ENCODE measurements around the gene SEZ6. TPM values are rescaled to one million over a fixed set of nuclear protein-coding genes. Genes with fewer than 3 reads are reported as not detected.

The SEZ6 gene
- total RNA-seq, 1 donor from 2014 or later: not detected

DNA sequence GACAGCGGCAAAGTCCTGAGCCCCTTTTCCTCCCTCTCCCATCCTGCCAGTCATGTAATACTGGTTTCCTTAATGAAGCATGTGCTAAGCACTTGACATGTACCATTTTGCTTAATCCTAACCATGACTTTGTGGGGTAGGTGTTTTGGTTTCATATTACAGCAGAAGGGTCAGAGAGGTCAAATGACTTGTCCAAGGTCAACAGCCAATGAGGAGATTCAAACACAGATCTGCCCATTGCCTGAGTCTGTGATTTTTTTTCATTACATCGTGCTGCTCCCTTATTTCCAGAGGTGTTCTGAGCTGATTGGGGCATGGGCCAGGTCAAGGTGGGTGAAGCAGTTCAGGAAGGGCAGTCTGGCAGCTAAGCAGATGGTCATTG is 36.9 kb downstream of the SEZ6 start:
- Mint-ChIP-seq H3K27ac (ENCODE audit: unreplicated experiment) (no peak overlapping the region), H3K4me3 (ENCODE audit: unreplicated experiment) (no peak overlapping the region), H3K9me3 (ENCODE audit: unreplicated experiment) (no peaks in the 10 kb centered on the region), H3K27me3 (ENCODE audit: unreplicated experiment) (peaks cover under 1% of the 10 kb centered on the region), H3K36me3 (ENCODE audit: unreplicated experiment) (no peaks in the 10 kb centered on the region), H3K4me1 (ENCODE audit: unreplicated experiment) (peaks cover 46% of the 10 kb centered on the region)
- DNase-seq (ENCODE audit: extremely low spot score, unreplicated experiment): no peak
- TF ChIP-seq, protein P1, sequence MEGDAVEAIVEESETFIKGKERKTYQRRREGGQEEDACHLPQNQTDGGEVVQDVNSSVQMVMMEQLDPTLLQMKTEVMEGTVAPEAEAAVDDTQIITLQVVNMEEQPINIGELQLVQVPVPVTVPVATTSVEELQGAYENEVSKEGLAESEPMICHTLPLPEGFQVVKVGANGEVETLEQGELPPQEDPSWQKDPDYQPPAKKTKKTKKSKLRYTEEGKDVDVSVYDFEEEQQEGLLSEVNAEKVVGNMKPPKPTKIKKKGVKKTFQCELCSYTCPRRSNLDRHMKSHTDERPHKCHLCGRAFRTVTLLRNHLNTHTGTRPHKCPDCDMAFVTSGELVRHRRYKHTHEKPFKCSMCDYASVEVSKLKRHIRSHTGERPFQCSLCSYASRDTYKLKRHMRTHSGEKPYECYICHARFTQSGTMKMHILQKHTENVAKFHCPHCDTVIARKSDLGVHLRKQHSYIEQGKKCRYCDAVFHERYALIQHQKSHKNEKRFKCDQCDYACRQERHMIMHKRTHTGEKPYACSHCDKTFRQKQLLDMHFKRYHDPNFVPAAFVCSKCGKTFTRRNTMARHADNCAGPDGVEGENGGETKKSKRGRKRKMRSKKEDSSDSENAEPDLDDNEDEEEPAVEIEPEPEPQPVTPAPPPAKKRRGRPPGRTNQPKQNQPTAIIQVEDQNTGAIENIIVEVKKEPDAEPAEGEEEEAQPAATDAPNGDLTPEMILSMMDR (IDR thresholded peaks at IDR 0.05): no peak

DNA sequence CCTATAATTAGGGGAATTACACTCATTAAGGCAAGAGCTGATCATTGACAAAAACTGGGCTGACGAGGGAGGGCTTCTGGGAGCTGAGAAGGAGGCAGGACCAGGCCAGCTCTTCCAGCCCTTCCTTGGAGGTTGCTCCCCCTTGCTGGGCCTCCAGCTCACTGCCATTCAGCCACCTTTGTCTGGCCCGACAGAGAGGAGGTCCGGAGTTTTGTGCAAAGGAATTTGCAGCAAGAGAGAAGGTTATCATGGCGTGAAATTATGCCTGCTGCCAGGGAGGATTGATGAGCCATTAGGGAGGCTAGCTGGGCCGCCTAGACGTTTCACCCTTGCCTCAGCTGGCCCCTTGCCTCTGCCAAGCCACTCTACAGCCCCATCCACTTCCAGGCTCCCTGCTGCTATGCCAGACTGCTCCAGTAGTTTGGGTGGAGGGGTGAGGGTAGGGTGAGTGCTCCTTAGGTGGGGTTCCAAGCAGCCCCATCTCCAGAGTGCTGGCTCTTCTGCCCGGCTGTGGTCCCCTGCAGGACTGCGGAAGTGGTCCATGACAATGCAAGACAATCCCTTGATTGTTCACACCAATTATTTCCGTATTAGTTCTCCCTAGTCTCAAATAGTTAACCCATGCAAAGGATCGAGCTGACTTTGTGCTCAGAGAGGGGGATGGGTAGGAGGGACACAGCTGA is 37.5 kb downstream of the SEZ6 start:
- H3K4me1 Mint-ChIP-seq (ENCODE audit: unreplicated experiment): peaks cover 41% of the 10 kb centered on the region
- no peaks in the 10 kb centered on the region for H3K36me3 Mint-ChIP-seq (ENCODE audit: unreplicated experiment)
- no peak overlapping the region for H3K4me3 Mint-ChIP-seq (ENCODE audit: unreplicated experiment)
- TF ChIP-seq, protein P1 (IDR thresholded peaks at IDR 0.05): no peak
- H3K27ac Mint-ChIP-seq (ENCODE audit: unreplicated experiment): no peak overlapping the region
- peaks cover 5% of the 10 kb centered on the region for H3K27me3 Mint-ChIP-seq (ENCODE audit: unreplicated experiment)
- no peaks in the 10 kb centered on the region for H3K9me3 Mint-ChIP-seq (ENCODE audit: unreplicated experiment)
- DNase-seq (ENCODE audit: extremely low spot score, unreplicated experiment): no peak

DNA sequence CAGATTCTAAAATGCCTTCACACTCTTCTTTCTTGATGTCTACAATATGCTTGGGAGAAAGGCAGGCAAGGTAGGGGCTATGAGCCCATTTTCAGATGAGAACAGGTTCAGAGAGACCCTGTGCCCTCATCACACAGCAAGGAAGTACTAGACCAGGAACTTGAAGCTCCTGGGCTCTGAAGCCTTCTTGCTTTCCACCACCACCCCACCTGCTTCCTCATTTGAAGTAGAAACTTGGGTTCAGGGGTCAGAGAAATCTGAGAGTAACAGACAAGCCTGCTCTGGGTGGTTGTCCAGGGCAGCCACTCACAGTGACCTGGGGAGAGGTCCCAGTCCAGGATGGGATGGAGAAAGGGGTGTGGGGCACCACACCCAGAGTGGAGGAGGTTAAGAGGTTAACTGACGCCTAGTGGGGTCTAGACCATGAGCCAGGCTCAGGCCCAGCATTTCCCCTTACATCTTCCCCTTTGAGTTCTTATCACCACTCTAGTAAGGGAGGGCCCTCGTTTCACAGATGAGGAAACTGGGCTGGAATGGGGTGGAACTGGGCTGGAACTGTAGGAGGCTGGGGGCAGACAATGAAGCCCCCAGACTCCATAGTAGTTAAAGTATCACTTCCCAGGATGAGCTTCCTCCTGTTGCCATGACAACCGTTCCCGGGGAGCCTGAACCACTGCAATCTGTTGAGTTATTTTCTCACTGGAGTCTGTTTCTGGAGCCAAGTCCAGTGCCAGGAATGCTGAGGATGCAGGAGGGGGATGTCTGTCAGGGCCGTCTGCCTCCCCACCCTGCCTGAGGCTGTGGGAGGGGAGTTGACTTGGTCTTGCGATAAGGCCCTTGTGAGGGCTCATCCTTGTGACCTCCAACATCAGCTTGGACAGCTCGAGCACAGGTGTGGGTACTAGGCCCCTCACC is 38.4 kb downstream of the SEZ6 start:
- Mint-ChIP-seq H3K9me3 (ENCODE audit: unreplicated experiment) (no peaks in the 10 kb centered on the region), H3K4me1 (ENCODE audit: unreplicated experiment) (peaks cover 32% of the 10 kb centered on the region), H3K36me3 (ENCODE audit: unreplicated experiment) (no peaks in the 10 kb centered on the region), H3K27ac (ENCODE audit: unreplicated experiment) (no peak overlapping the region), H3K4me3 (ENCODE audit: unreplicated experiment) (no peak overlapping the region), H3K27me3 (ENCODE audit: unreplicated experiment) (peaks cover 9% of the 10 kb centered on the region)
- TF ChIP-seq, protein P1 (IDR thresholded peaks at IDR 0.05): no peak
- DNase-seq (ENCODE audit: extremely low spot score, unreplicated experiment): no peak

DNA sequence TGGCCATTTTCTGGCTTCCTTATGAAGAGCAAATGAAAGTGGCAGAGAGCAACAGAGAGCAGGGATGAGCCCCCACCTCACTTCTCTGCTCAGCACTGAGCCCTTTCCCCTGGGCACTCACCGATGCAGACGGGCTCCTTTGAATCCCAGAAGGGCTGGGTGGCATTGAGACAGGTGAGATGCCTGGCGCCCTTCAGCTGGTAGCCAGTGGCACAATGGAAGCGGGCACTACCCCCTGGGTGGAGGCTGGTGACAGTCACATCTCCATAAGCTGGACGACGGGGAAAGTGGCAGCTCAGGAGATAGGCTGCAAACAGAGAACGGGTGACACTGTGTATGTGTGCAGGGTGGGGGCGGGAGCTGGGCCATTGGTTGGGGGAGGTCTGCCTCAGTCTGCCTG is 42.0 kb downstream of the SEZ6 start:
- Mint-ChIP-seq H3K36me3 (ENCODE audit: unreplicated experiment) (no peaks in the 10 kb centered on the region), H3K27me3 (ENCODE audit: unreplicated experiment) (peaks cover 15% of the 10 kb centered on the region), H3K4me1 (ENCODE audit: unreplicated experiment) (peaks cover 11% of the 10 kb centered on the region), H3K9me3 (ENCODE audit: unreplicated experiment) (no peaks in the 10 kb centered on the region), H3K27ac (ENCODE audit: unreplicated experiment) (no peak overlapping the region), H3K4me3 (ENCODE audit: unreplicated experiment) (no peak overlapping the region)
- DNase-seq (ENCODE audit: extremely low spot score, unreplicated experiment): no peak
- TF ChIP-seq, protein P1 (IDR thresholded peaks at IDR 0.05): no peak

DNA sequence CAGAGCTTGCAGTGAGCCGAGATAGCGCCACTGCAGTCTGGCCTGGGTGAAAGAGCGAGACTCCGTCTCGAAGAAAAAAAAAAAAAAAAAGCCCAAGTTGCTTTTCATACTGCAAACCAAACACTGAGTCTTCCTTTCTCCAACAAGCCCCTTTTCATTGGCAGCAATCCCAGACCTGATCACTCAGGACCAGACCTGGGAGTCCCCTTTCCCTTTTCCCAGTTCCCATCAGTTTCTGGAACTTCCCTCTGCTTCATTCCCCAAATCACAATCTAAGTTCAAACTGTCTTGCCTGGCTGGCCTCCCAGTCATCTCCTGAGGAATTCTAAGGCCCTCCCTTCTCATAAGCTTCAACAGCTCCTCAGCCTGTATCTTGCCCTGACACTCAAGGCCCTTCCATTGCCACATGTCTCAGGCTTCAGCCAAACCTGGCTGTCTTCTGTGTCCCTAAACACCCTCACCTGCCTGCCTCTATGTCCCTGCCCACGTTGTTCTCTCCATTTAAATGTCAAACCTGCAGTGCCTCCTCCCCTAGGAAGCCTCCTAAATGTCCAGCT is 42.7 kb downstream of the SEZ6 start:
- Mint-ChIP-seq H3K4me1 (ENCODE audit: unreplicated experiment) (peaks cover 5% of the 10 kb centered on the region), H3K27me3 (ENCODE audit: unreplicated experiment) (peaks cover 15% of the 10 kb centered on the region), H3K4me3 (ENCODE audit: unreplicated experiment) (no peak overlapping the region), H3K36me3 (ENCODE audit: unreplicated experiment) (no peaks in the 10 kb centered on the region), H3K27ac (ENCODE audit: unreplicated experiment) (no peak overlapping the region), H3K9me3 (ENCODE audit: unreplicated experiment) (no peaks in the 10 kb centered on the region)
- DNase-seq (ENCODE audit: extremely low spot score, unreplicated experiment): no peak
- TF ChIP-seq, protein P1 (IDR thresholded peaks at IDR 0.05): no peak
